H54 (cell line): ENCODE measurements around the gene C11orf16.
"Not testable (repeated sequence)": the region's sequence is repeated elsewhere in the genome, so short reads cannot be mapped to it uniquely, and the experiment has no call there.

Experiments
- DNase-seq: peaks from one replicate; pipeline ENCODE4 v3.0.0; 2011; ENCODE audit warnings: low spot score, mixed read lengths; ENCODE audit not compliant: insufficient read length
- FAIRE-seq: peaks from 3 replicates; lab custom pipeline; 2011; peaks lifted over from hg19 to GRCh38; lab: Jason Lieb, UNC
- POLR2A ChIP-seq: IDR thresholded peaks from 2 replicates; pipeline ENCODE4 v1.6.1; 2011; ENCODE audit warnings: low read depth, mild to moderate bottlenecking, low read length

C11orf16 gene

DNA sequence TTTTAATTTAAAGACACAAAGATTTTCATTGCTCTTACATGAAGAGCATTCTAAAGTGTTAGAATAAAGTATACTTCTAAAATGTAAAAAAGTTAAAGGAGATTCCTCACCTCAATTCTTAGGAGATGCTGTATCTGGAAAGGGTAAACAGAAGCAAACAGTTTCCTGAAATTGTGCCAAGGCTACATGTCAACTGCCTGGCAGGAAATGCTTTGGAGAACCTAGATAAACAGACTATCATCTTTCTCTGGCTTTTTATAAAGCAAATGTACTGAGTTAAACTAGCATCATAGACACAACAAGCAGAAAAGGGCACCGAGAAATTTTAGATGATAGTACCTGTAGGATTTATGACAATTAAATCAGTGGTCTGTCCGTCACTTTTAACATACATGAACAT, 46.4 kb downstream of the C11orf16 start:
- FAIRE-seq = no peak
- DNase-seq = no peak
- no peak for TF ChIP-seq POLR2A

- DNase-seq, FAIRE-seq: not testable (repeated sequence)
Measured at GRCh38 chr11:8881585-8881984, 51.2 kb downstream of the C11orf16 start.

GRCh38 chr11:8878771-8879170, 54.0 kb downstream of the C11orf16 start:
- FAIRE-seq (no peak), DNase-seq (no peak)
- no peak for TF ChIP-seq POLR2A

DNA sequence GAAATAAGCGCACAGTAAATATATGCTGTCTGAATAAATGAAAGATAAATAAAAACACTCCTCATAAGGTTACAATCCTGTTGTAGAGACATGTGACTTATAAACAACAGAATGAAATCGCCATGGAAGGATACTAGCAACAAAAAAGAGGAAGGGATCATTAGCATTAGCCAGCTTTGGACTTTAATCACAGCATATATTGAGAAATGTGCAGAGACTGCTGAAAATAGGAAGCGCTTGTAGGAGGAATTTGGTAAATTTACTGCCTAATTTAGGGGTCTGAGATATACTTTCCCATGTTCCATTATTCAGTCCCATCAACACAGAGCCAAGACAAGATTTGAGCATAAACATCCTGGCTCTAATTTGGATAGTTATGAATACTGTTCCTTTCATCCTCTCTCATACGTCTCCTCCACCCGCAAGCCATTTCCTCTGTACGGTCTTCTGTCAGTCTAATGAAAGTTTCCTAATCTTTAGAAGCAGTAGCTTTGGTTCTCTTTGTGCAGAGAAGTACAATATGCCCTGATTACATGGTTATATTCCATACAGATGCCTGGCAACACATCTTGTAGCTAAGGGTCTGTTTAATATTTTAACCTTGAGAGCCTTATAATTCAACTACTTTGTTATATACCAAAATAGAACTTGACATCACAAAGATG, 58.9 kb downstream of the C11orf16 start:
- no peak for DNase-seq
- no peak for FAIRE-seq

GRCh38 chr11:8871962-8872361, 60.8 kb downstream of the C11orf16 start:
- FAIRE-seq (no peak), DNase-seq (no peak)
- TF ChIP-seq POLR2A = no peak

More for the DNA sequence above, 58.9 kb downstream of the C11orf16 start:
- TF ChIP-seq POLR2A = no peak

- 0 out of 2 replicates have a peak, but pooled peaks have one; percentile 35 for TF ChIP-seq POLR2A
- FAIRE-seq (peak; percentile 87), DNase-seq (peak; percentile 68)
Measured at GRCh38 chr11:8871171-8871775, 61.5 kb downstream of the C11orf16 start.

DNA sequence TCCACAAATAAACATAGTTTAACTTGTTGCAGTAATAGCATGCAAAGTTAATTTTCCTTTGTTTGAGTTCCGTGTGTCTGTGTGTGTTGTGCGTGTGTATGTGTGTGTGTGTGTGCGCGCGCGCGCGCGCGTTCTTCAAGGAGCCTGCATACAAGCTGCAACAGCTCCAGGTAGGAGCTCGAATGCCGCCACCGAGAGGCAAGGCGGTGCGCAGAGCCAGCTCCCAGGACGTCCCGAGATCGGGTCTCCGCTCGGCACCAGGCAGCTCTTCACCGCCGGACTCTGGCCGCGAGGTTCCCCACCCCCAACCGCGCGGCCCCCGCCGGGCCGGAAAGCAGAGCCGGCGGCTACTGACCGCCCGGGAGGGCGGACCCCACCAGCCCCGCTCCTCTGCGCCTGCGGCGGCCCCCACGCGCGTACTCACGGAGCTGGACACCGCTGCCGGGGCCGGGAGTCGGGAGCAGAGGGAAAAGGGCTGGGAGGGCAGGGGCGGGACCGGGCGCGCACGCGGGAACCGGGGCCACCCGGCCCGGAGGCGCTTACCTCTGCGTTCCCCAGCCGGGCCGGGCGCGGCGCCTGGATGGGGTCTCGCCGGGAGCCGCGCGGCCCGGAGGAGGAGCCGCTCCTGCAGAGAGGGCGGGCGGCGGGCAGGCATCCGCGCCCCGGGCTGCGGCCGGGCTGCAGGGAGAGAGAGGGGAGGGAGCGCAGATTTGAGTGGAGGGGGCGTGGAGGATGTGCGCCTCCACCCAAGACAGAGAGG, 62.2 kb downstream of the C11orf16 start:
- peak; percentile 38; the same call in 1 of the 2 replicates for TF ChIP-seq POLR2A
- FAIRE-seq (peak; percentile 30), DNase-seq (peak; percentile 67)
